D721Med (cell line): ENCODE measurements around the gene HBA1.

Experiments used
- DNase-seq: peaks from one replicate; pipeline ENCODE4 v3.0.0; 2011; ENCODE audit warnings: low spot score; ENCODE audit not compliant: insufficient read length
- FAIRE-seq: peaks from 2 replicates; lab custom pipeline; 2011; peaks lifted over from hg19 to GRCh38; lab: Jason Lieb, UNC
- CTCF ChIP-seq: IDR thresholded peaks from 2 replicates; pipeline ENCODE4 v1.5.1; 2012; ENCODE audit warnings: mild to moderate bottlenecking, control low read depth; ENCODE audit not compliant: insufficient read depth; ENCODE audit errors: missing control alignments

Gene HBA1

DNA sequence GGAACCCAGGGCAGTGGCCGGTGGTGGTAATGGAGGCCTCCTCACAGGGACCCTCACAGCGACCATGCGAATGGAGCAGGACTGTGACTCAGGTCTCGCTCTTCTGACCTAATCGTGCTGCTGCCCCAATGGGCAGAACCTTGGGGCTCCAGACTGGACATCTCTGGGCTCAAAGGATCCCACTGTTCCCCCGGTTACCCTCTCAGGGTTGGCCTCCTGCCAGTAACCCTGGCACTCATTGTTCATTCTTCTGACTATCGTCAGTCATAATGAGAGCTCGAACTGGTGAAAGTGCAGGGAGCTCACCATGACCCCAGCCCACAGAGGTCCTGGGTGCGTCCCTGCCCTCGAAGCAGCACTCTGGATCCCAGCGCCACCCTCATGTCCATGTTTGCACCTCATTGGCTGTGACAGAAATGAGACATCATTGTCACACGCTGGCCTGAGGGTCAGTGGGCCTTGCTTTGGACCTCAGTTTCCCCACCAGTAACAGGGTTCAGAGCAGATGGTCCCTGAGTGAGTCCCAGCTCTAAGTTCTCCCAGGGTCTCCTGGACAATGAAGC lies 34.0 kb upstream of the HBA1 start:
- DNase-seq (no peak), FAIRE-seq (no peak)
- TF ChIP-seq CTCF, result no peak

- no peak for TF ChIP-seq CTCF
- FAIRE-seq, result no peak
- no peak for DNase-seq
Measured at GRCh38 chr16:143047-143446, 33.4 kb upstream of the HBA1 start.

DNA sequence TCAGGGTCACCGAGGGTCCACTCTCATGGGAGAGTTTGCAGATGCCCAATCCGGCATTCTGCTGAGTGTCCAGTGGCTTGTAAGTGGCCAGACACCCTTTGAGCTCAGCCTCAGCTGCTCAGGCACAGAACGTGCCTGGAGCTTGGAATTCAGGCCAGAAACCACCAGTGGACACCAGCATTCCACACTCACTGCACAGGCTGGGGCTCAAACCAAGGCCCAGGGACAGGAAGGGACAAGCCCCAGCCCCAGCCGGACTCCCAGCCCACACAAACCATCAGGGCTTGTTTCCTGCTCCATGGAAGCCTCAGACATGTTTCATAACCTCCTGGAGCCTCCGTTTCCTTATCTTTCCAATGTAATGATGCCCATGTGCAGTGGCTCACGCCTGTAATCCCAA lies 33.0 kb upstream of the HBA1 start:
- TF ChIP-seq CTCF, result no peak
- FAIRE-seq, result no peak
- DNase-seq, result no peak

DNA sequence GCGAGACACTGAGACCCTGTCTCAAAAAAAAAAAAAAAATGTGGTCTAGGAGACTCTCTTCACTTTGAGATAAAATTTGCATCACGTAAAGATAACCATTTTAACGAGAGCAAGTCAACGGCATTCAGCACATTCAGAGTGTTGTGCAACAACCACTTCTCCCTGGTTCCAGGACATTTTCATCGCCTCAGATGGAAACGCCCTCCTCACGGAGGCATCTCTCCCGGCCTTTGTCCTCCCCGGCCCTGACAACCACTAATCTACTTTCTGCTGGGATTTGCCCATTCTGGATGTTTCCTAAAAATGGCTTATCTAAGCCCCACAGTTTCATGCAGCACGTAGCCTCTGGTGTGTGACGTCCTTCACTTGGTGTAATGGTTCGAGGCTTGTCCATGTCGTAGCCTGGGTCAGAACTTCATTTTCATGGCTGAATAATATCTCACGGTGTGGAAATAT lies 31.7 kb upstream of the HBA1 start:
- FAIRE-seq, result no peak
- no peak for TF ChIP-seq CTCF

DNA sequence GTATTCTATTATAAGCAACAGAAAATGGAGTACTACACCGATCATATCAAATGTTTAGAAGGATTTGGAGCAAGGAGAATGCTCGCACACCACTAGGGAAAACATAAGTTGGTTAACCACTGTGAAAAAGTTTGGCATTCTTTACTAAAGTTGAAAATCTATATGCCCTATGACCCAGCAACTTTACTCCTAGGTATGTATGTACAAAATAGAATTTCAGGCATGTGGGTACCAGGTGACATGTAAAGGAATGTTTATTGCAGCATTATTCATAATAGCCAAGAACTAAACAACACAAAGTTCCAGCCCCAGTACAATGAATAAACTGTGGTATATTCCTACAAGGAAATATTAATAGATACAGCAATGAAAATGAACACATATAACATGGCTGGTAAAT lies 29.8 kb upstream of the HBA1 start:
- TF ChIP-seq CTCF, result no peak
- FAIRE-seq (no peak), DNase-seq (no peak)

More for the DNA sequence above, 31.7 kb upstream of the HBA1 start:
- DNase-seq, result no peak

- no peak for FAIRE-seq
- no peak for DNase-seq
Measured at GRCh38 chr16:149024-149660, 27.3 kb upstream of the HBA1 start.

More at GRCh38 chr16:149024-149660, 27.3 kb upstream of the HBA1 start:
- no peak for TF ChIP-seq CTCF
